ENCODE data around the gene PRDM16.
"Not testable (repeated sequence)": the region's sequence is repeated elsewhere in the genome, so short reads cannot be mapped to it uniquely, and the experiment has no call there.

The PRDM16 gene

GRCh38 chr1:3227351-3227704, 158.3 kb downstream of the PRDM16 start:
- no peak for DNase-seq (ENCODE audit: low read depth in 2 of 2)

GRCh38 chr1:3227893-3228292, 158.9 kb downstream of the PRDM16 start:
- DNase-seq (ENCODE audit: low read depth in 2 of 2), result no peak

- no peak for DNase-seq (ENCODE audit: low read depth in 2 of 2)
Measured at GRCh38 chr1:3229081-3229725, 160.2 kb downstream of the PRDM16 start.

GRCh38 chr1:3230553-3230952, 161.6 kb downstream of the PRDM16 start:
- DNase-seq (ENCODE audit: low read depth in 2 of 2), result no peak

GRCh38 chr1:3231245-3231644, 162.2 kb downstream of the PRDM16 start:
- DNase-seq (ENCODE audit: low read depth in 2 of 2), result no peak

GRCh38 chr1:3231826-3232225, 162.8 kb downstream of the PRDM16 start:
- DNase-seq (ENCODE audit: low read depth in 2 of 2), result no peak

- no peak for DNase-seq (ENCODE audit: low read depth in 2 of 2)
Measured at GRCh38 chr1:3233031-3233430, 164.0 kb downstream of the PRDM16 start.

GRCh38 chr1:3233551-3233950, 164.5 kb downstream of the PRDM16 start:
- DNase-seq (ENCODE audit: low read depth in 2 of 2), result no peak

GRCh38 chr1:3234281-3234680, 165.3 kb downstream of the PRDM16 start:
- no peak for DNase-seq (ENCODE audit: low read depth in 2 of 2)

GRCh38 chr1:3234956-3235355, 166.0 kb downstream of the PRDM16 start:
- no peak for DNase-seq (ENCODE audit: low read depth in 2 of 2)

GRCh38 chr1:3235496-3235895, 166.5 kb downstream of the PRDM16 start:
- DNase-seq (ENCODE audit: low read depth in 2 of 2), result no peak

GRCh38 chr1:3236361-3236760, 167.4 kb downstream of the PRDM16 start:
- DNase-seq (ENCODE audit: low read depth in 2 of 2), result no peak

- DNase-seq (ENCODE audit: low read depth in 2 of 2), result no peak
Measured at GRCh38 chr1:3236955-3237354, 168.0 kb downstream of the PRDM16 start.

- DNase-seq (ENCODE audit: low read depth in 2 of 2), result no peak
Measured at GRCh38 chr1:3237570-3237969, 168.6 kb downstream of the PRDM16 start.

GRCh38 chr1:3237994-3238702, 169.1 kb downstream of the PRDM16 start:
- DNase-seq (ENCODE audit: low read depth in 2 of 2), result no peak

- no peak for DNase-seq (ENCODE audit: low read depth in 2 of 2)
Measured at GRCh38 chr1:3238703-3239278, 169.8 kb downstream of the PRDM16 start.

- not testable (repeated sequence) for DNase-seq (ENCODE audit: low read depth in 2 of 2)
Measured at GRCh38 chr1:3239991-3240390, 171.0 kb downstream of the PRDM16 start.

- no peak for DNase-seq (ENCODE audit: low read depth in 2 of 2)
Measured at GRCh38 chr1:3240524-3241235, 171.7 kb downstream of the PRDM16 start.

- no peak for DNase-seq (ENCODE audit: low read depth in 2 of 2)
Measured at GRCh38 chr1:3241236-3241550, 172.2 kb downstream of the PRDM16 start.

GRCh38 chr1:3241673-3242407, 172.8 kb downstream of the PRDM16 start:
- DNase-seq (ENCODE audit: low read depth in 2 of 2), result no peak

GRCh38 chr1:3242408-3243260, 173.6 kb downstream of the PRDM16 start:
- no peak for DNase-seq (ENCODE audit: low read depth in 2 of 2)

All from stimulated activated CD4-positive, alpha-beta T cell treated with anti-CD3 and anti-CD28 coated beads, Interleukin-1b, Interleukin-23, amount 100 ng/mL, for 4 hours (primary cell).